GM23248 (cell line): ENCODE measurements around the gene UNC50. TPM values are rescaled to one million over a fixed set of nuclear protein-coding genes. Genes with fewer than 3 reads are reported as not detected.

Experiments used
- DNase-seq: peaks from one replicate; pipeline ENCODE4 v3.0.0-alpha.2; 2015
- H2AFZ ChIP-seq: fragments of 200-600 bp; sonication (generic); 2 replicates; pipeline ENCODE4 v1.6.1; 2016; ENCODE audit warnings: antibody characterized with exemption
- H3F3A ChIP-seq: fragments of 200-600 bp; sonication (generic); 2 replicates; pipeline ENCODE4 v1.6.1; 2016; ENCODE audit warnings: mild to moderate bottlenecking, antibody characterized with exemption, mixed run types; ENCODE audit not compliant: insufficient read depth
- H3K27ac ChIP-seq: fragments of 200-600 bp; sonication (generic); 2 replicates; pipeline ENCODE4 v1.5.1; 2016; ENCODE audit warnings: mild to moderate bottlenecking
- H3K27me3 ChIP-seq: fragments of 200-600 bp; sonication (generic); replicated peaks from 2 replicates; pipeline ENCODE4 v1.6.1; 2016; ENCODE audit warnings: mild to moderate bottlenecking; ENCODE audit not compliant: insufficient read depth
- H3K36me3 ChIP-seq: fragments of 200-600 bp; sonication (generic); 2 replicates; pipeline ENCODE4 v1.6.1; 2016; ENCODE audit warnings: low read depth, mild to moderate bottlenecking
- H3K4me1 ChIP-seq: fragments of 200-600 bp; sonication (generic); 2 replicates; pipeline ENCODE4 v1.6.1; 2016; ENCODE audit warnings: mild to moderate bottlenecking; ENCODE audit not compliant: insufficient read depth
- H3K4me2 ChIP-seq: fragments of 200-600 bp; sonication (generic); one replicate; pipeline ENCODE4 v1.6.1; 2016; ENCODE audit warnings: mild to moderate bottlenecking; ENCODE audit not compliant: unreplicated experiment
- H3K4me3 ChIP-seq: fragments of 200-600 bp; sonication (generic); 2 replicates; pipeline ENCODE4 v1.5.1; 2016; ENCODE audit warnings: mild to moderate bottlenecking
- H3K79me2 ChIP-seq: fragments of 200-600 bp; sonication (generic); 2 replicates; pipeline ENCODE4 v1.6.1; 2016; ENCODE audit warnings: mild to moderate bottlenecking; ENCODE audit not compliant: insufficient read depth
- H3K9ac ChIP-seq: fragments of 200-600 bp; sonication (generic); 2 replicates; pipeline ENCODE4 v1.6.1; 2016; ENCODE audit warnings: mild to moderate bottlenecking
- H3K9me2 ChIP-seq: fragments of 200-600 bp; sonication (generic); 2 replicates; pipeline ENCODE4 v1.6.1; 2016; ENCODE audit warnings: mixed run types, mild to moderate bottlenecking, moderate library complexity; ENCODE audit not compliant: insufficient read depth
- H3K9me3 ChIP-seq: fragments of 200-600 bp; sonication (generic); one replicate; pipeline ENCODE4 v1.6.1; 2017; ENCODE audit warnings: low read depth
- H4K20me1 ChIP-seq: fragments of 200-600 bp; sonication (generic); 2 replicates; pipeline ENCODE4 v1.6.0; 2016; ENCODE audit not compliant: insufficient read depth
- EZH2 ChIP-seq: fragments of 200-600 bp; sonication (generic); IDR thresholded peaks from 2 replicates; pipeline ENCODE4 v1.6.1; 2018; ENCODE audit warnings: antibody characterized with exemption, mild to moderate bottlenecking; ENCODE audit not compliant: insufficient read depth, poor library complexity, severe bottlenecking
- EZH2phosphoT487 ChIP-seq: fragments of 200-600 bp; sonication (generic); IDR thresholded peaks from 2 replicates; pipeline ENCODE4 v1.6.1; 2018; ENCODE audit warnings: antibody characterized with exemption, moderate library complexity, mild to moderate bottlenecking, low read depth; ENCODE audit not compliant: insufficient read depth
- WGBS, 2 experiments: methylation state at CpG; one replicate each; pipeline ENCODE4 v1.1.6; 2015 to 2017; ENCODE audit warnings: low lambda C conversion rate in 2 of 2, low coverage in 1 of 2; ENCODE audit errors: missing lambda C conversion rate in 2 of 2; 5-methylcytosine and 5-hydroxymethylcytosine counted together
- in situ Hi-C: fragments of 300-500 bp; cut with MboI; formaldehyde crosslinking; loops from 2 replicates; pipeline ENCODE4 v1.15.0; 2020
- polyA plus RNA-seq: library from polyadenylated mRNA; unstranded; fragments of >200 nt; fragmentation: Nextera tagmentation; extraction: Ambion mirVana; gene quantifications from 2 replicates; pipeline ENCODE4 v1.2.1, GENCODE V29; 2016
- total RNA-seq: library from RNA; depleted of rRNA; stranded (reverse); fragments of >200 nt; shearing (Covaris generic); gene quantifications from 2 replicates; pipeline ENCODE4 v1.2.3, GENCODE V29; 2014

Gene UNC50
- total and polyA plus RNA-seq, 2 experiments from 2014 or later, result 71.8 to 88.6 TPM

GRCh38 chr2:98577313-98577712 is 31.1 kb upstream of the UNC50 start:
- H4K20me1 ChIP-seq, result no peaks in the 10 kb centered on the region
- no peaks in the 10 kb centered on the region for H3K9me3 ChIP-seq
- WGBS, 2 experiments, result 75 to 76% methylated on average over 10 of the region's 10 CpGs
- no peak overlapping the region for H3K4me3 ChIP-seq
- H3K79me2 ChIP-seq, result no peaks in the 10 kb centered on the region
- no peak overlapping the region for H3K27ac ChIP-seq
- no peaks in the 10 kb centered on the region for H3F3A ChIP-seq
- no peaks in the 10 kb centered on the region for H3K9me2 ChIP-seq
- no peak for DNase-seq
- in situ Hi-C loops, result no loop called here
- no peaks in the 10 kb centered on the region for H3K27me3 ChIP-seq
- H3K9ac ChIP-seq, result no peak overlapping the region
- H3K36me3 ChIP-seq, result no peaks in the 10 kb centered on the region
- TF ChIP-seq EZH2 (no peak), EZH2phosphoT487 (no peak)
- H2AFZ ChIP-seq, result no peak overlapping the region
- H3K4me1 ChIP-seq, result no peaks in the 10 kb centered on the region
- H3K4me2 ChIP-seq, result no peak overlapping the region

DNA sequence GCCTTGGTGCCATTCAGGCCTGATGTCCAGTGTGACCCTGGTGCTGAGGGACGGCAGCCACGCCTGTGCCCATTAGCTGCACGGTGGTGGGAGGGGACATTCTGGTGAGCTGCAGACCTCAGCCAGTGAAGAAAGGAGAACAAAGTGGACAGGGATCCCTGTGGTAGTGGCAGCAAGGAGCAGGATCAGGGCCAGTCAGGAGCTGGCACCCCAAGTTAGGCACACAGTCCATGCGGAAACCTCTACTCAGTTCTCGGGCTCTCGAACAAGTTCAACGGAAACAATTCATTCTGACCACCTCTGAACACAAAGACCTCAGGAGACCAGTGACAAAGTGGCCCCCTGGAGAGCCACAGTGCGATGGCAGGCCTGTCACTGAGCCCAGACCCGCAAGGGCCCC is 30.2 kb upstream of the UNC50 start:
- H3K9ac ChIP-seq, result no peak overlapping the region
- H3K4me3 ChIP-seq, result no peak overlapping the region
- no peaks in the 10 kb centered on the region for H3K79me2 ChIP-seq
- 91 to 92% methylated on average over 9 of the region's 9 CpGs for WGBS, 2 experiments
- in situ Hi-C loops, result no loop called here
- H3K4me1 ChIP-seq, result no peaks in the 10 kb centered on the region
- H3F3A ChIP-seq, result no peaks in the 10 kb centered on the region
- H3K9me2 ChIP-seq, result no peaks in the 10 kb centered on the region
- DNase-seq, result no peak
- H3K4me2 ChIP-seq, result no peak overlapping the region
- H3K27ac ChIP-seq, result no peak overlapping the region
- no peak overlapping the region for H2AFZ ChIP-seq
- no peak for TF ChIP-seq EZH2phosphoT487
- TF ChIP-seq EZH2, result no peak
- no peaks in the 10 kb centered on the region for H3K27me3 ChIP-seq
- H4K20me1 ChIP-seq, result no peaks in the 10 kb centered on the region
- H3K9me3 ChIP-seq, result no peaks in the 10 kb centered on the region
- H3K36me3 ChIP-seq, result no peaks in the 10 kb centered on the region

DNA sequence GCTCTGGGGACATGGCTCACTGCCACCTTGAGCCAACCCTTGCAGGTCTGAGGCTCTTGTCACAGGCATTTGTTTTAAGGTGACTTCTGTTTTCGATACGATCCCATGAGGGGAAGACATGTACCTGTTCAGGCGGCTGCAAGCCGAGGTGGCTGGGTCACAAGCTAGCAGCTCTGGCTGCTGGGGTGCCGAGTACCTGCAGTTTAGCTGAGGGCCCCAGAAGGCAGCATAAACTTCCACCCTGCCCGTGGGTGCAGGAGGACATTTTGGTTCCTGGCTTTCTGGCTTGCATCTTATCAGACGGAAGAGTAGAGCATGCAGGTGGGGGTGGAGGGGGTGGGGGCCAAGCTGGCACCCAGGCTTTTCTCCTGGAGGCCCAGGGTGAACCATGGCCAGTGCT is 28.5 kb upstream of the UNC50 start:
- no peaks in the 10 kb centered on the region for H4K20me1 ChIP-seq
- H3K27ac ChIP-seq, result no peak overlapping the region
- DNase-seq, result no peak
- H3K4me1 ChIP-seq, result no peaks in the 10 kb centered on the region
- H3K27me3 ChIP-seq, result no peaks in the 10 kb centered on the region
- in situ Hi-C loops, result no loop called here
- 88 to 93% methylated on average over 7 of the region's 7 CpGs for WGBS, 2 experiments
- H3K79me2 ChIP-seq, result no peaks in the 10 kb centered on the region
- no peak overlapping the region for H3K4me3 ChIP-seq
- no peaks in the 10 kb centered on the region for H3K9me2 ChIP-seq
- TF ChIP-seq EZH2phosphoT487 (no peak), EZH2 (no peak)
- no peak overlapping the region for H2AFZ ChIP-seq
- H3K9me3 ChIP-seq, result no peaks in the 10 kb centered on the region
- no peak overlapping the region for H3K9ac ChIP-seq
- no peak overlapping the region for H3K4me2 ChIP-seq
- H3F3A ChIP-seq, result no peaks in the 10 kb centered on the region
- no peaks in the 10 kb centered on the region for H3K36me3 ChIP-seq

- Histone ChIP-seq H3K36me3 (no peaks in the 10 kb centered on the region), H3F3A (no peaks in the 10 kb centered on the region), H2AFZ (no peak overlapping the region), H3K9ac (no peak overlapping the region), H3K9me3 (no peaks in the 10 kb centered on the region), H3K4me3 (no peak overlapping the region), H4K20me1 (no peaks in the 10 kb centered on the region), H3K4me2 (no peak overlapping the region), H3K4me1 (no peaks in the 10 kb centered on the region), H3K27me3 (no peaks in the 10 kb centered on the region), H3K9me2 (no peaks in the 10 kb centered on the region), H3K27ac (no peak overlapping the region), H3K79me2 (no peaks in the 10 kb centered on the region)
- in situ Hi-C loops, result no loop called here
- DNase-seq, result no peak
- 77 to 83% methylated on average over 10 of the region's 10 CpGs for WGBS, 2 experiments
- TF ChIP-seq EZH2phosphoT487 (no peak), EZH2 (no peak)
Observed at GRCh38 chr2:98580656-98581284, 27.6 kb upstream of the UNC50 start.

DNA sequence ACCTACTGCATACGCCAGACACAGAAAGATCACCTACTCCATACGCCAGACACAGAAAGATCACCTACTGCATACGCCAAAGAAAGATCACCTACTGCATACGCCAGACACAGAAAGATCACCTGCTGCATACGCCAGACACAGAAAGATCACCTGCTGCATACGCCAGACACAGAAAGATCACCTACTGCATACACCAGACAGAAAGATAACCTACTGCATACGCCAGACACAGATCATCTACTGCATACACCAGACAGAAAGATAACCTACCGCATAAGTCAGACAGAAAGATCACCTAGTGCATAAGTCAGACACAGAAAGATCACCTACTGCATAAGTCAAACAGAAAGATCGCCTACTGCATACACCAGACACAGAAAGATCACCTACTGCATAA is 25.9 kb upstream of the UNC50 start:
- in situ Hi-C loops, result no loop called here
- Histone ChIP-seq H3K9me3 (no peaks in the 10 kb centered on the region), H4K20me1 (no peaks in the 10 kb centered on the region), H3K9ac (no peak overlapping the region), H3K9me2 (no peaks in the 10 kb centered on the region), H3K27me3 (no peaks in the 10 kb centered on the region), H3F3A (no peaks in the 10 kb centered on the region), H3K4me3 (no peak overlapping the region), H3K4me1 (no peaks in the 10 kb centered on the region), H3K27ac (no peak overlapping the region), H3K79me2 (no peaks in the 10 kb centered on the region), H2AFZ (no peak overlapping the region), H3K4me2 (no peak overlapping the region), H3K36me3 (no peaks in the 10 kb centered on the region)
- no peak for TF ChIP-seq EZH2phosphoT487
- no peak for TF ChIP-seq EZH2
- DNase-seq, result no peak
- 98 to 99% methylated on average over 9 of the region's 9 CpGs for WGBS, 2 experiments
